Esophagus muscularis mucosa (tissue), 4 donors: ENCODE measurements around the gene MYO9B.

ENCODE experiments used
- EP300 ChIP-seq: sonication (generic); formaldehyde crosslinking; IDR thresholded peaks from one replicate; pipeline ENCODE4 v1.6.1; 2017; ENCODE audit warnings: antibody characterized with exemption
- POLR2A ChIP-seq: fragments of 450-650 bp; IDR thresholded peaks from one replicate; pipeline ENCODE4 v1.6.1; 2017; ENCODE audit warnings: antibody characterized with exemption, moderate library complexity, mild to moderate bottlenecking, low read depth
- POLR2AphosphoS5 ChIP-seq, 2 donors: sonication (generic); formaldehyde crosslinking; IDR thresholded peaks; one replicate each; pipeline ENCODE4 v1.6.1; 2017; ENCODE audit warnings: antibody characterized with exemption in 2 of 2
- TF ChIP-seq, protein P1 (sequence below), 3 experiments: fragments of 200-600 bp in 2 of 3; fragments of 450-650 bp in 1 of 3; sonication (generic) in 2 of 3; IDR thresholded peaks; one replicate each; pipeline ENCODE4 v1.5.1; 2017 to 2019; ENCODE audit warnings: antibody characterized with exemption in 3 of 3, mild to moderate bottlenecking in 2 of 3, moderate library complexity in 1 of 3

GRCh38 chr19:17170538-17171297 is 95.1 kb downstream of the MYO9B start:
- TF ChIP-seq, protein P1, sequence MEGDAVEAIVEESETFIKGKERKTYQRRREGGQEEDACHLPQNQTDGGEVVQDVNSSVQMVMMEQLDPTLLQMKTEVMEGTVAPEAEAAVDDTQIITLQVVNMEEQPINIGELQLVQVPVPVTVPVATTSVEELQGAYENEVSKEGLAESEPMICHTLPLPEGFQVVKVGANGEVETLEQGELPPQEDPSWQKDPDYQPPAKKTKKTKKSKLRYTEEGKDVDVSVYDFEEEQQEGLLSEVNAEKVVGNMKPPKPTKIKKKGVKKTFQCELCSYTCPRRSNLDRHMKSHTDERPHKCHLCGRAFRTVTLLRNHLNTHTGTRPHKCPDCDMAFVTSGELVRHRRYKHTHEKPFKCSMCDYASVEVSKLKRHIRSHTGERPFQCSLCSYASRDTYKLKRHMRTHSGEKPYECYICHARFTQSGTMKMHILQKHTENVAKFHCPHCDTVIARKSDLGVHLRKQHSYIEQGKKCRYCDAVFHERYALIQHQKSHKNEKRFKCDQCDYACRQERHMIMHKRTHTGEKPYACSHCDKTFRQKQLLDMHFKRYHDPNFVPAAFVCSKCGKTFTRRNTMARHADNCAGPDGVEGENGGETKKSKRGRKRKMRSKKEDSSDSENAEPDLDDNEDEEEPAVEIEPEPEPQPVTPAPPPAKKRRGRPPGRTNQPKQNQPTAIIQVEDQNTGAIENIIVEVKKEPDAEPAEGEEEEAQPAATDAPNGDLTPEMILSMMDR (IDR thresholded peaks at IDR 0.05), result no peak
- no peak for TF ChIP-seq POLR2AphosphoS5 (IDR thresholded peaks at IDR 0.05)
- no peak for TF ChIP-seq POLR2A
- no peak for TF ChIP-seq EP300
